Type B pancreatic cell (in vitro differentiated cells): ENCODE data around the gene CCDC97. TPM values are rescaled to one million over a fixed set of nuclear protein-coding genes. Genes with fewer than 3 reads are reported as not detected.

Experiments used
- DNase-seq: peaks from one replicate; pipeline ENCODE4 v3.0.0; 2021; ENCODE audit warnings: mixed read lengths; ENCODE audit not compliant: unreplicated experiment; ENCODE audit errors: extremely low spot score
- H3K27ac Mint-ChIP-seq: 2 replicates; pipeline ENCODE4 v1.8.0; 2021; ENCODE audit warnings: mild to moderate bottlenecking, mixed read lengths
- H3K27me3 Mint-ChIP-seq: 2 replicates; pipeline ENCODE4 v1.8.0; 2021; ENCODE audit warnings: mixed read lengths
- H3K36me3 Mint-ChIP-seq: 2 replicates; pipeline ENCODE4 v1.8.0; 2021; ENCODE audit warnings: mixed read lengths
- H3K4me1 Mint-ChIP-seq: one replicate; pipeline ENCODE4 v1.8.0; 2021; ENCODE audit warnings: mixed read lengths; ENCODE audit not compliant: unreplicated experiment
- H3K4me3 Mint-ChIP-seq: 2 replicates; pipeline ENCODE4 v1.8.0; 2021; ENCODE audit warnings: mild to moderate bottlenecking, mixed read lengths
- H3K9me3 Mint-ChIP-seq: 2 replicates; pipeline ENCODE4 v1.8.0; 2021; ENCODE audit warnings: mixed read lengths
- CTCF ChIP-seq: fragments of 200-600 bp; sonication (generic); conservative IDR thresholded peaks from 2 replicates; pipeline ENCODE4 v1.5.0; 2021; ENCODE audit warnings: antibody characterized with exemption, mild to moderate bottlenecking
- total RNA-seq: library from RNA; stranded (reverse); gene quantifications from 2 replicates; pipeline ENCODE4 v1.2.1, GENCODE V29; 2021; ENCODE audit warnings: low replicate concordance

The CCDC97 gene
- total RNA-seq, 1 donor from 2014 or later = 42.6 TPM

- Mint-ChIP-seq H3K4me1 (peaks cover 20% of the 10 kb centered on the region), H3K36me3 (peaks cover 5% of the 10 kb centered on the region), H3K27me3 (peaks cover 48% of the 10 kb centered on the region), H3K9me3 (no peaks in the 10 kb centered on the region), H3K27ac (no peak overlapping the region), H3K4me3 (peak overlapping the region; percentile 84)
- peak; percentile 19 for TF ChIP-seq CTCF
- no peak for DNase-seq
Observed at GRCh38 chr19:41354343-41354953, 44.5 kb downstream of the CCDC97 start.

- Mint-ChIP-seq H3K4me3 (peak overlapping the region; percentile 76), H3K4me1 (peaks cover 20% of the 10 kb centered on the region), H3K36me3 (peaks cover 5% of the 10 kb centered on the region), H3K9me3 (no peaks in the 10 kb centered on the region), H3K27ac (peak overlapping the region; percentile 32), H3K27me3 (peaks cover 42% of the 10 kb centered on the region)
- no peak for TF ChIP-seq CTCF
- no peak for DNase-seq
Observed at GRCh38 chr19:41355035-41355434, 45.1 kb downstream of the CCDC97 start.

GRCh38 chr19:41355802-41356201, 45.8 kb downstream of the CCDC97 start:
- H3K4me3 Mint-ChIP-seq = peak overlapping the region; percentile 76
- no peak for TF ChIP-seq CTCF
- peaks cover 35% of the 10 kb centered on the region for H3K27me3 Mint-ChIP-seq
- no peak for DNase-seq
- no peaks in the 10 kb centered on the region for H3K9me3 Mint-ChIP-seq
- peaks cover 18% of the 10 kb centered on the region for H3K4me1 Mint-ChIP-seq
- H3K36me3 Mint-ChIP-seq = peaks cover 5% of the 10 kb centered on the region
- H3K27ac Mint-ChIP-seq = peak overlapping the region; percentile 32

DNA sequence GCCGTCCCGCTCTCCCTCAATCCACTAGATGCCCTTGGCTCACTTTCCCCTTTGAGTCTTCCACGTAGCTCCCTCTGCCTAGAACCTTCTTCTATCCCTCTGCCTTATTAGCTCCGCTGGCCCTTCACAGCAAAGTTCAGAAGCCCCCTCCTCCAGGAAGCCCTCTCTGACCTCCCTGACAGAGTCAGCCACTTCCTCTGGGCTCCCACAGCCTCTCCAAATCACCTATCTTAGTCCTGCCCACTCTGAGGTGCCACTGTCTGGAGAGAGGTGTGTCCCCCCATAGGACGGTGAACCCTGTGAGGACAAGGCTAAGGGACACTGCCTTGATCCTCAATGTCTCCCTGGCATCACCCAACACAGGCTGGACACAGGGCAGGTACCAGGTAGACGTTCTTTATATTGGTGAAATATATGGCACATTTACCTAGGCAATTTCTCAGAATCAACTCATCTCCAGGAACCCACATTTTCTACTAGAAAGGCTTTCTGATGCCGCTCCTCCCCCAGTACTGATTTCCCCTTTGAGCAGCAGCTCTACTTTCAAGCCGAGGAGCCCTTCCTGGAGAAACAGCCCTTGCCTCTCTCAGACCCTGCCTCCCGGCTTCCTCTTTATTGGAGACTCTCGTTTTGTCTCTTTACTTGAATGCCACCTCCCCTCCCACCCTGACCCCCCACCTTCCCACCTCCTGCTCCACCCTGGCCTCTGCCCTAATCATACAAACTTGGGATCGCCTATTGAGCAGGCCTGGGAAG, 47.2 kb downstream of the CCDC97 start:
- H3K9me3 Mint-ChIP-seq = no peaks in the 10 kb centered on the region
- no peak for DNase-seq
- peaks cover 24% of the 10 kb centered on the region for H3K27me3 Mint-ChIP-seq
- H3K4me1 Mint-ChIP-seq = peaks cover 8% of the 10 kb centered on the region
- H3K27ac Mint-ChIP-seq = no peak overlapping the region
- H3K36me3 Mint-ChIP-seq = peaks cover 5% of the 10 kb centered on the region
- TF ChIP-seq CTCF = no peak
- H3K4me3 Mint-ChIP-seq = no peak overlapping the region

GRCh38 chr19:41357746-41358145, 47.8 kb downstream of the CCDC97 start:
- H3K4me1 Mint-ChIP-seq = peaks cover 13% of the 10 kb centered on the region
- peaks cover 20% of the 10 kb centered on the region for H3K27me3 Mint-ChIP-seq
- no peak overlapping the region for H3K27ac Mint-ChIP-seq
- peaks cover 5% of the 10 kb centered on the region for H3K36me3 Mint-ChIP-seq
- no peak for TF ChIP-seq CTCF
- H3K4me3 Mint-ChIP-seq = no peak overlapping the region
- no peaks in the 10 kb centered on the region for H3K9me3 Mint-ChIP-seq
- DNase-seq = no peak
